ENCODE data around the gene CASKIN2.

DNA sequence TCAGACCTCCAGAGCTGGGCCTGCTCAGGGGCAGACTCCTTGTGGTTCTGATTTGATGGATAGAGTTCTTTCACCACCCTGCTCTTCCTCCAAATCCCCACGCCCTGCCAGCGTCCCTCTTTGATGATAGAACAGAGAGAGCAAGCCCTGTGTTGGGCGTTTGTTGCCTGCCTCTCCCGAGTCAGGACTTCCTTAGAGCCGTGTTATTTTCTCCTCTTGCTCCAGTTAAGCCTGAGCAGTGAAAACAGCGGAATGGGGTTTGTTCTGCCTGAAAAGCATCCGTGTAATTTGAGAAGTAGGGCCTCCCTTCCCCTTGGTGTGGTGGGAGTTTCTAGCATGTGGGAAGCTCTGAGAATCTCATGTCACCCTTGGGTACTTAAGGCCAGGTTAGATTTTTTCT is 36.8 kb downstream of the CASKIN2 start:
- TF ChIP-seq, protein P1, sequence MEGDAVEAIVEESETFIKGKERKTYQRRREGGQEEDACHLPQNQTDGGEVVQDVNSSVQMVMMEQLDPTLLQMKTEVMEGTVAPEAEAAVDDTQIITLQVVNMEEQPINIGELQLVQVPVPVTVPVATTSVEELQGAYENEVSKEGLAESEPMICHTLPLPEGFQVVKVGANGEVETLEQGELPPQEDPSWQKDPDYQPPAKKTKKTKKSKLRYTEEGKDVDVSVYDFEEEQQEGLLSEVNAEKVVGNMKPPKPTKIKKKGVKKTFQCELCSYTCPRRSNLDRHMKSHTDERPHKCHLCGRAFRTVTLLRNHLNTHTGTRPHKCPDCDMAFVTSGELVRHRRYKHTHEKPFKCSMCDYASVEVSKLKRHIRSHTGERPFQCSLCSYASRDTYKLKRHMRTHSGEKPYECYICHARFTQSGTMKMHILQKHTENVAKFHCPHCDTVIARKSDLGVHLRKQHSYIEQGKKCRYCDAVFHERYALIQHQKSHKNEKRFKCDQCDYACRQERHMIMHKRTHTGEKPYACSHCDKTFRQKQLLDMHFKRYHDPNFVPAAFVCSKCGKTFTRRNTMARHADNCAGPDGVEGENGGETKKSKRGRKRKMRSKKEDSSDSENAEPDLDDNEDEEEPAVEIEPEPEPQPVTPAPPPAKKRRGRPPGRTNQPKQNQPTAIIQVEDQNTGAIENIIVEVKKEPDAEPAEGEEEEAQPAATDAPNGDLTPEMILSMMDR (IDR thresholded peaks at IDR 0.05): no peak
- TF ChIP-seq POLR2A (IDR thresholded peaks at IDR 0.05): no peak

All from esophagus squamous epithelium (tissue), 4 donors.